ENCODE data around the gene EEFSEC. TPM values are rescaled to one million over a fixed set of nuclear protein-coding genes. Genes with fewer than 3 reads are reported as not detected.

Gene EEFSEC
- total and polyA plus RNA-seq, 2 experiments from 2014 or later: 10.1 to 16.2 TPM

DNA sequence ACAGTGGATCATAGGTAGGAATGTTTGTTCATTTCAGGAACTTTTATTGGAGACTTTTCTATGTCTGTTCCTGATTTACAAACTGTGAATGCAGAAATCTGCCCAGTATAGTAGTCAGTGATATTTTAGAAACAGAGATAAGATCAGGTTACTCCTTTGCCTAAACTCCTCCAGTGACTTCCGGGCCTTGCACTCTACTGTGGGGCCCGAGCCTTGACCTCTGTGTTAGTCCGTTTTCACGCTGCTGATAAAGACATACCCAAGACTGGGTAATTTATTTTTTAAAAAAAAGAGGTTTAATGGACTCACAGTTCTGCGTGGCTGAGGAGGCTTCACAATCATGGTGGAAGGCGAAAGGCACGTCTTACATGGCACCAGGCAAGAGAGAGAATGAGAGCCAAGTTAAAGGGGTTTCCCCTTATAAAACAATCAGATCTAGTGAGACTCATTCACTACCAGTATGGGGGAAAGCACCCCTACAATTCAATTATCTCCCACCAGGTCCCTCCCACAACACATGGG lies 186.3 kb downstream of the EEFSEC start:
- DNase-seq (ENCODE audit: low spot score) (no peak), ATAC-seq (no peak)
- no peaks in the 10 kb centered on the region; the same call in 1 of the 2 replicates for H4K20me1 ChIP-seq (replicated peaks; ENCODE audit: insufficient read depth)
- no peaks in the 10 kb centered on the region for H3K4me1 ChIP-seq (ENCODE audit: insufficient read depth)
- Mint-ChIP-seq H3K4me3 (no peak overlapping the region), H3K9me3 (no peaks in the 10 kb centered on the region), H3K27me3 (ENCODE audit: insufficient read depth, low read depth, poor library complexity) (peaks cover 15% of the 10 kb centered on the region), H3K4me1 (peaks cover 25% of the 10 kb centered on the region), H3K36me3 (ENCODE audit: low read depth) (no peaks in the 10 kb centered on the region; the same call in 2 of the 3 replicates), H3K27ac (no peak overlapping the region)
- no peaks in the 10 kb centered on the region for H3F3A ChIP-seq (replicated peaks; ENCODE audit: low read depth)
- H3K79me2 ChIP-seq (replicated peaks; ENCODE audit: insufficient read depth): no peaks in the 10 kb centered on the region
- no peak overlapping the region for H3K4me3 ChIP-seq
- no peak for TF ChIP-seq NANOG (IDR thresholded peaks at IDR 0.05; ENCODE audit: borderline replicate concordance)
- TF ChIP-seq, protein P1, sequence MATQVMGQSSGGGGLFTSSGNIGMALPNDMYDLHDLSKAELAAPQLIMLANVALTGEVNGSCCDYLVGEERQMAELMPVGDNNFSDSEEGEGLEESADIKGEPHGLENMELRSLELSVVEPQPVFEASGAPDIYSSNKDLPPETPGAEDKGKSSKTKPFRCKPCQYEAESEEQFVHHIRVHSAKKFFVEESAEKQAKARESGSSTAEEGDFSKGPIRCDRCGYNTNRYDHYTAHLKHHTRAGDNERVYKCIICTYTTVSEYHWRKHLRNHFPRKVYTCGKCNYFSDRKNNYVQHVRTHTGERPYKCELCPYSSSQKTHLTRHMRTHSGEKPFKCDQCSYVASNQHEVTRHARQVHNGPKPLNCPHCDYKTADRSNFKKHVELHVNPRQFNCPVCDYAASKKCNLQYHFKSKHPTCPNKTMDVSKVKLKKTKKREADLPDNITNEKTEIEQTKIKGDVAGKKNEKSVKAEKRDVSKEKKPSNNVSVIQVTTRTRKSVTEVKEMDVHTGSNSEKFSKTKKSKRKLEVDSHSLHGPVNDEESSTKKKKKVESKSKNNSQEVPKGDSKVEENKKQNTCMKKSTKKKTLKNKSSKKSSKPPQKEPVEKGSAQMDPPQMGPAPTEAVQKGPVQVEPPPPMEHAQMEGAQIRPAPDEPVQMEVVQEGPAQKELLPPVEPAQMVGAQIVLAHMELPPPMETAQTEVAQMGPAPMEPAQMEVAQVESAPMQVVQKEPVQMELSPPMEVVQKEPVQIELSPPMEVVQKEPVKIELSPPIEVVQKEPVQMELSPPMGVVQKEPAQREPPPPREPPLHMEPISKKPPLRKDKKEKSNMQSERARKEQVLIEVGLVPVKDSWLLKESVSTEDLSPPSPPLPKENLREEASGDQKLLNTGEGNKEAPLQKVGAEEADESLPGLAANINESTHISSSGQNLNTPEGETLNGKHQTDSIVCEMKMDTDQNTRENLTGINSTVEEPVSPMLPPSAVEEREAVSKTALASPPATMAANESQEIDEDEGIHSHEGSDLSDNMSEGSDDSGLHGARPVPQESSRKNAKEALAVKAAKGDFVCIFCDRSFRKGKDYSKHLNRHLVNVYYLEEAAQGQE (IDR thresholded peaks at IDR 0.05; ENCODE audit: unreplicated experiment): no peak
- TF ChIP-seq, protein P2, sequence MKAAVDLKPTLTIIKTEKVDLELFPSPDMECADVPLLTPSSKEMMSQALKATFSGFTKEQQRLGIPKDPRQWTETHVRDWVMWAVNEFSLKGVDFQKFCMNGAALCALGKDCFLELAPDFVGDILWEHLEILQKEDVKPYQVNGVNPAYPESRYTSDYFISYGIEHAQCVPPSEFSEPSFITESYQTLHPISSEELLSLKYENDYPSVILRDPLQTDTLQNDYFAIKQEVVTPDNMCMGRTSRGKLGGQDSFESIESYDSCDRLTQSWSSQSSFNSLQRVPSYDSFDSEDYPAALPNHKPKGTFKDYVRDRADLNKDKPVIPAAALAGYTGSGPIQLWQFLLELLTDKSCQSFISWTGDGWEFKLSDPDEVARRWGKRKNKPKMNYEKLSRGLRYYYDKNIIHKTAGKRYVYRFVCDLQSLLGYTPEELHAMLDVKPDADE (IDR thresholded peaks at IDR 0.05): no peak
- TF ChIP-seq CREB1 (CRISPR knock-in tag; IDR thresholded peaks at IDR 0.05; ENCODE audit: low read depth): no peak
- H2AFZ ChIP-seq: no peak overlapping the region
- H3K9me2 ChIP-seq (ENCODE audit: insufficient read depth): no peaks in the 10 kb centered on the region
- no peaks in the 10 kb centered on the region for H3K27me3 ChIP-seq (ENCODE audit: insufficient read depth)
- H3K36me3 ChIP-seq (ENCODE audit: insufficient read depth): no peaks in the 10 kb centered on the region
- H3K4me2 ChIP-seq: no peak overlapping the region
- H3K27ac ChIP-seq (ENCODE audit: low read depth): no peak overlapping the region

- no peak overlapping the region for H3K27ac ChIP-seq (ENCODE audit: low read depth)
- Mint-ChIP-seq H3K4me3 (no peak overlapping the region), H3K27me3 (ENCODE audit: insufficient read depth, low read depth, poor library complexity) (peaks cover 10% of the 10 kb centered on the region), H3K36me3 (ENCODE audit: low read depth) (no peaks in the 10 kb centered on the region; the same call in 2 of the 3 replicates), H3K27ac (peak overlapping the region; percentile 56; the same call in 1 of the 2 replicates), H3K4me1 (peaks cover 20% of the 10 kb centered on the region), H3K9me3 (no peaks in the 10 kb centered on the region)
- no peaks in the 10 kb centered on the region for H3K4me1 ChIP-seq (ENCODE audit: insufficient read depth)
- no peak overlapping the region for H3K4me2 ChIP-seq
- no peaks in the 10 kb centered on the region; the same call in 1 of the 2 replicates for H4K20me1 ChIP-seq (replicated peaks; ENCODE audit: insufficient read depth)
- no peak overlapping the region for H2AFZ ChIP-seq
- no peaks in the 10 kb centered on the region for H3K79me2 ChIP-seq (replicated peaks; ENCODE audit: insufficient read depth)
- no peaks in the 10 kb centered on the region for H3K36me3 ChIP-seq (ENCODE audit: insufficient read depth)
- no peak for DNase-seq (ENCODE audit: low spot score)
- no peaks in the 10 kb centered on the region for H3F3A ChIP-seq (replicated peaks; ENCODE audit: low read depth)
- no peak for ATAC-seq
- H3K4me3 ChIP-seq: no peak overlapping the region
- H3K27me3 ChIP-seq (ENCODE audit: insufficient read depth): no peaks in the 10 kb centered on the region
- H3K9me2 ChIP-seq (ENCODE audit: insufficient read depth): no peaks in the 10 kb centered on the region
- TF ChIP-seq EZH2 (IDR thresholded peaks at IDR 0.05; ENCODE audit: low read depth, unreplicated experiment) (no peak), CTCF (conservative IDR thresholded peaks at IDR 0.05; ENCODE audit: low read depth in 2 of 2) (no peak), NANOG (IDR thresholded peaks at IDR 0.05; ENCODE audit: borderline replicate concordance) (no peak), STAT1 (IDR thresholded peaks at IDR 0.05; ENCODE audit: unreplicated experiment) (no peak)
- TF ChIP-seq, protein P1 (IDR thresholded peaks at IDR 0.05; ENCODE audit: unreplicated experiment): no peak
Measured at GRCh38 chr3:128340198-128340903, 187.1 kb downstream of the EEFSEC start.
